ENCODE measurements around the gene ADAMTS19. TPM values are rescaled to one million over a fixed set of nuclear protein-coding genes. Genes with fewer than 3 reads are reported as not detected.

Gene ADAMTS19
- total RNA-seq, 1 donor from 2014 or later = 14.8 TPM

- peak overlapping the region; percentile 7 for H3K4me3 Mint-ChIP-seq
- DNase-seq (ENCODE audit: low spot score in 2 of 2, unreplicated experiment in 2 of 2) = peak in 1 of 2 experiments; percentile 51
- H3K27me3 Mint-ChIP-seq (ENCODE audit: low read depth) = no peaks in the 10 kb centered on the region
- peaks cover 26% of the 10 kb centered on the region for H3K4me1 Mint-ChIP-seq
- H3K27ac Mint-ChIP-seq = peak overlapping the region; percentile 36
- no peaks in the 10 kb centered on the region for H3K36me3 Mint-ChIP-seq
- TF ChIP-seq, protein P1, sequence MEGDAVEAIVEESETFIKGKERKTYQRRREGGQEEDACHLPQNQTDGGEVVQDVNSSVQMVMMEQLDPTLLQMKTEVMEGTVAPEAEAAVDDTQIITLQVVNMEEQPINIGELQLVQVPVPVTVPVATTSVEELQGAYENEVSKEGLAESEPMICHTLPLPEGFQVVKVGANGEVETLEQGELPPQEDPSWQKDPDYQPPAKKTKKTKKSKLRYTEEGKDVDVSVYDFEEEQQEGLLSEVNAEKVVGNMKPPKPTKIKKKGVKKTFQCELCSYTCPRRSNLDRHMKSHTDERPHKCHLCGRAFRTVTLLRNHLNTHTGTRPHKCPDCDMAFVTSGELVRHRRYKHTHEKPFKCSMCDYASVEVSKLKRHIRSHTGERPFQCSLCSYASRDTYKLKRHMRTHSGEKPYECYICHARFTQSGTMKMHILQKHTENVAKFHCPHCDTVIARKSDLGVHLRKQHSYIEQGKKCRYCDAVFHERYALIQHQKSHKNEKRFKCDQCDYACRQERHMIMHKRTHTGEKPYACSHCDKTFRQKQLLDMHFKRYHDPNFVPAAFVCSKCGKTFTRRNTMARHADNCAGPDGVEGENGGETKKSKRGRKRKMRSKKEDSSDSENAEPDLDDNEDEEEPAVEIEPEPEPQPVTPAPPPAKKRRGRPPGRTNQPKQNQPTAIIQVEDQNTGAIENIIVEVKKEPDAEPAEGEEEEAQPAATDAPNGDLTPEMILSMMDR (IDR thresholded peaks at IDR 0.05; ENCODE audit: unreplicated experiment) = peak; percentile 89
- H3K9me3 Mint-ChIP-seq = no peaks in the 10 kb centered on the region
Observed at GRCh38 chr5:129771058-129771838, 311.1 kb downstream of the ADAMTS19 start.

GRCh38 chr5:129773376-129773775 lies 313.3 kb downstream of the ADAMTS19 start:
- no peaks in the 10 kb centered on the region for H3K36me3 Mint-ChIP-seq
- H3K4me3 Mint-ChIP-seq = no peak overlapping the region
- TF ChIP-seq, protein P1 (IDR thresholded peaks at IDR 0.05; ENCODE audit: unreplicated experiment) = no peak
- peaks cover 18% of the 10 kb centered on the region for H3K4me1 Mint-ChIP-seq
- H3K9me3 Mint-ChIP-seq = peaks cover 6% of the 10 kb centered on the region
- H3K27me3 Mint-ChIP-seq (ENCODE audit: low read depth) = no peaks in the 10 kb centered on the region
- no peak for DNase-seq (ENCODE audit: low spot score in 2 of 2, unreplicated experiment in 2 of 2)
- no peak overlapping the region for H3K27ac Mint-ChIP-seq

DNA sequence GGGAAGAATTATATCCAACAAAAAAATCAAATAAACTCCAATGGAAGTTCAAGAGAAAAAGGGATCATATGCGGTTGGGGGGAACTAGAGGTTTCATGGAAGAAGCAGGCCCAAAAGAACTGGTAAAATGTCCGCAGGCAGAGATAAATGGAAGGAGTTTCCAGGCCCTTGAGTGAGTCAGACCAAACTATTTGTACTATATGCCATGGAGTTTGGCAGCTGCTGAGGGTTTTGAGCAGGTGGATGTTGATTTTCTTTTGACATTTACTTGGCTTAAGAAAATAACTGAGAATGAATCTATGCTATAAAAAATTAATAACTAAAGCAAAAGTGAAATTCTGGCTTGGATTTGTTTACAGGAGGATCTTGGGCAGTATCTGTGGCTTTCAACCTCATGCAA lies 321.5 kb downstream of the ADAMTS19 start:
- Mint-ChIP-seq H3K36me3 (no peaks in the 10 kb centered on the region), H3K4me1 (no peaks in the 10 kb centered on the region), H3K27ac (no peak overlapping the region), H3K9me3 (peaks cover 13% of the 10 kb centered on the region), H3K4me3 (no peak overlapping the region), H3K27me3 (ENCODE audit: low read depth) (no peaks in the 10 kb centered on the region)
- TF ChIP-seq, protein P1 (IDR thresholded peaks at IDR 0.05; ENCODE audit: unreplicated experiment) = no peak
- no peak for DNase-seq (ENCODE audit: low spot score in 2 of 2, unreplicated experiment in 2 of 2)
